Lower leg skin (tissue), 3 donors: ENCODE measurements around the gene HINT2.

Experiments
- POLR2A ChIP-seq, 2 donors: fragments of 450-650 bp; IDR thresholded peaks; one replicate each; pipeline ENCODE4 v1.6.1; 2016 to 2017; ENCODE audit warnings: antibody characterized with exemption in 2 of 2, mild to moderate bottlenecking in 1 of 2, moderate library complexity in 1 of 2
- TF ChIP-seq, protein P1 (sequence below), 3 donors: fragments of 450-650 bp; IDR thresholded peaks; one replicate each; pipeline ENCODE4 v1.5.1; 2016; ENCODE audit warnings: antibody characterized with exemption in 3 of 3, mild to moderate bottlenecking in 3 of 3, moderate library complexity in 2 of 3

- TF ChIP-seq, protein P1, sequence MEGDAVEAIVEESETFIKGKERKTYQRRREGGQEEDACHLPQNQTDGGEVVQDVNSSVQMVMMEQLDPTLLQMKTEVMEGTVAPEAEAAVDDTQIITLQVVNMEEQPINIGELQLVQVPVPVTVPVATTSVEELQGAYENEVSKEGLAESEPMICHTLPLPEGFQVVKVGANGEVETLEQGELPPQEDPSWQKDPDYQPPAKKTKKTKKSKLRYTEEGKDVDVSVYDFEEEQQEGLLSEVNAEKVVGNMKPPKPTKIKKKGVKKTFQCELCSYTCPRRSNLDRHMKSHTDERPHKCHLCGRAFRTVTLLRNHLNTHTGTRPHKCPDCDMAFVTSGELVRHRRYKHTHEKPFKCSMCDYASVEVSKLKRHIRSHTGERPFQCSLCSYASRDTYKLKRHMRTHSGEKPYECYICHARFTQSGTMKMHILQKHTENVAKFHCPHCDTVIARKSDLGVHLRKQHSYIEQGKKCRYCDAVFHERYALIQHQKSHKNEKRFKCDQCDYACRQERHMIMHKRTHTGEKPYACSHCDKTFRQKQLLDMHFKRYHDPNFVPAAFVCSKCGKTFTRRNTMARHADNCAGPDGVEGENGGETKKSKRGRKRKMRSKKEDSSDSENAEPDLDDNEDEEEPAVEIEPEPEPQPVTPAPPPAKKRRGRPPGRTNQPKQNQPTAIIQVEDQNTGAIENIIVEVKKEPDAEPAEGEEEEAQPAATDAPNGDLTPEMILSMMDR (IDR thresholded peaks at IDR 0.05), result no peak
- no peak for TF ChIP-seq POLR2A (IDR thresholded peaks at IDR 0.05)
These were observed 27.3 kb upstream of the HINT2 start for GRCh38 chr9:35842020-35842745.
